IgD-negative memory B cell (primary cell): Measurements from ENCODE around the gene NALCN. TPM values are rescaled to one million over a fixed set of nuclear protein-coding genes. Genes with fewer than 3 reads are reported as not detected.
A peak's percentile ranks its signal among the peaks of the same experiment; 100 is the strongest.

Source experiments
- H3K27ac Mint-ChIP-seq, 3 donors: one replicate each; pipeline ENCODE4 v1.8.0; 2020 to 2022; ENCODE audit warnings: mild to moderate bottlenecking in 3 of 3, mixed read lengths in 3 of 3, moderate library complexity in 1 of 3
- H3K27me3 Mint-ChIP-seq: one replicate; pipeline ENCODE4 v1.8.0; 2021; ENCODE audit warnings: mixed read lengths
- H3K36me3 Mint-ChIP-seq: one replicate; pipeline ENCODE4 v1.8.0; 2020; ENCODE audit warnings: mild to moderate bottlenecking, mixed read lengths
- H3K4me1 Mint-ChIP-seq, 3 donors: one replicate each; pipeline ENCODE4 v1.8.0; 2020 to 2022; ENCODE audit warnings: mixed read lengths in 3 of 3, mild to moderate bottlenecking in 1 of 3
- H3K4me3 Mint-ChIP-seq, 4 donors: one replicate each; pipeline ENCODE4 v1.8.0; 2020 to 2022; ENCODE audit warnings: mild to moderate bottlenecking in 4 of 4, mixed read lengths in 4 of 4, moderate library complexity in 3 of 4
- H3K9me3 Mint-ChIP-seq, 3 donors: one replicate each; pipeline ENCODE4 v1.8.0; 2020 to 2021; ENCODE audit warnings: mixed read lengths in 3 of 3, mild to moderate bottlenecking in 1 of 3
- polyA plus RNA-seq: library from polyadenylated mRNA; unstranded; fragments of 300-500 nt; fragmentation: Illumina TruSeq; gene quantifications from one replicate; pipeline ENCODE4 v1.2.3, GENCODE V29; 2021

Gene NALCN
- polyA plus RNA-seq, 1 donor from 2014 or later, result not detected

GRCh38 chr13:101300531-101300930 lies 115.8 kb downstream of the NALCN start:
- Mint-ChIP-seq H3K4me1 (no peaks in the 10 kb centered on the region), H3K27me3 (no peaks in the 10 kb centered on the region), H3K9me3 (peaks cover 0 to 11% (median 3%) of the 10 kb centered on the region in 3 donors), H3K4me3 (no peak overlapping the region), H3K27ac (no peak overlapping the region), H3K36me3 (no peaks in the 10 kb centered on the region)

GRCh38 chr13:101298517-101298916 lies 117.8 kb downstream of the NALCN start:
- Mint-ChIP-seq H3K9me3 (peaks cover 2 to 23% (median 4%) of the 10 kb centered on the region in 3 donors), H3K4me3 (no peak overlapping the region), H3K27ac (no peak overlapping the region), H3K36me3 (no peaks in the 10 kb centered on the region), H3K27me3 (no peaks in the 10 kb centered on the region), H3K4me1 (no peaks in the 10 kb centered on the region)

GRCh38 chr13:101297794-101298193 lies 118.5 kb downstream of the NALCN start:
- H3K9me3 Mint-ChIP-seq, result peaks cover 2 to 25% (median 4%) of the 10 kb centered on the region in 3 donors
- no peak overlapping the region for H3K27ac Mint-ChIP-seq
- H3K4me1 Mint-ChIP-seq, result no peaks in the 10 kb centered on the region
- no peak overlapping the region for H3K4me3 Mint-ChIP-seq
- H3K27me3 Mint-ChIP-seq, result no peaks in the 10 kb centered on the region
- no peaks in the 10 kb centered on the region for H3K36me3 Mint-ChIP-seq

GRCh38 chr13:101292711-101293110 lies 123.6 kb downstream of the NALCN start:
- Mint-ChIP-seq H3K4me3 (no peak overlapping the region), H3K36me3 (no peaks in the 10 kb centered on the region), H3K4me1 (no peaks in the 10 kb centered on the region), H3K27ac (no peak overlapping the region), H3K27me3 (no peaks in the 10 kb centered on the region), H3K9me3 (peaks cover 2 to 23% (median 4%) of the 10 kb centered on the region in 3 donors)

GRCh38 chr13:101291646-101292515 lies 124.4 kb downstream of the NALCN start:
- peaks cover 2 to 23% (median 4%) of the 10 kb centered on the region in 3 donors for H3K9me3 Mint-ChIP-seq
- no peak overlapping the region for H3K4me3 Mint-ChIP-seq
- no peaks in the 10 kb centered on the region for H3K27me3 Mint-ChIP-seq
- H3K4me1 Mint-ChIP-seq, result no peaks in the 10 kb centered on the region
- H3K27ac Mint-ChIP-seq, result no peak overlapping the region
- H3K36me3 Mint-ChIP-seq, result no peaks in the 10 kb centered on the region

GRCh38 chr13:101291206-101291605 lies 125.1 kb downstream of the NALCN start:
- Mint-ChIP-seq H3K9me3 (peaks cover 2 to 21% (median 4%) of the 10 kb centered on the region in 3 donors), H3K27me3 (no peaks in the 10 kb centered on the region), H3K27ac (no peak overlapping the region), H3K4me1 (no peaks in the 10 kb centered on the region), H3K4me3 (no peak overlapping the region), H3K36me3 (no peaks in the 10 kb centered on the region)

- H3K36me3 Mint-ChIP-seq, result no peaks in the 10 kb centered on the region
- no peak overlapping the region for H3K4me3 Mint-ChIP-seq
- no peak overlapping the region for H3K27ac Mint-ChIP-seq
These were observed 126.5 kb downstream of the NALCN start for GRCh38 chr13:101289764-101290163.

GRCh38 chr13:101283782-101284181 lies 132.5 kb downstream of the NALCN start:
- no peaks in the 10 kb centered on the region for H3K27me3 Mint-ChIP-seq
- H3K27ac Mint-ChIP-seq, result no peak overlapping the region
- H3K4me1 Mint-ChIP-seq, result peaks cover 0 to 1% (median 0%) of the 10 kb centered on the region in 3 donors
- H3K9me3 Mint-ChIP-seq, result peaks cover 0 to 4% (median 4%) of the 10 kb centered on the region in 3 donors
- H3K4me3 Mint-ChIP-seq, result no peak overlapping the region
- H3K36me3 Mint-ChIP-seq, result no peaks in the 10 kb centered on the region

More at GRCh38 chr13:101289764-101290163, 126.5 kb downstream of the NALCN start:
- H3K9me3 Mint-ChIP-seq, result peaks cover 0 to 10% (median 2%) of the 10 kb centered on the region in 3 donors
- no peaks in the 10 kb centered on the region for H3K27me3 Mint-ChIP-seq
- H3K4me1 Mint-ChIP-seq, result no peaks in the 10 kb centered on the region

- no peak overlapping the region for H3K4me3 Mint-ChIP-seq
- H3K36me3 Mint-ChIP-seq, result no peaks in the 10 kb centered on the region
- no peaks in the 10 kb centered on the region for H3K4me1 Mint-ChIP-seq
- no peak overlapping the region for H3K27ac Mint-ChIP-seq
- no peaks in the 10 kb centered on the region for H3K9me3 Mint-ChIP-seq
- H3K27me3 Mint-ChIP-seq, result no peaks in the 10 kb centered on the region
These were observed 143.4 kb downstream of the NALCN start for GRCh38 chr13:101272886-101273285.

- H3K4me1 Mint-ChIP-seq, result no peaks in the 10 kb centered on the region
- no peaks in the 10 kb centered on the region for H3K27me3 Mint-ChIP-seq
- H3K9me3 Mint-ChIP-seq, result no peaks in the 10 kb centered on the region
- no peak overlapping the region for H3K27ac Mint-ChIP-seq
- H3K4me3 Mint-ChIP-seq, result no peak overlapping the region
- no peaks in the 10 kb centered on the region for H3K36me3 Mint-ChIP-seq
These were observed 144.5 kb downstream of the NALCN start for GRCh38 chr13:101271681-101272245.

GRCh38 chr13:101267656-101268055 lies 148.7 kb downstream of the NALCN start:
- H3K36me3 Mint-ChIP-seq, result no peaks in the 10 kb centered on the region
- peaks cover 0 to 3% (median 0%) of the 10 kb centered on the region in 3 donors for H3K9me3 Mint-ChIP-seq
- H3K27ac Mint-ChIP-seq, result no peak overlapping the region
- peaks cover under 1% of the 10 kb centered on the region for H3K27me3 Mint-ChIP-seq
- H3K4me1 Mint-ChIP-seq, result no peaks in the 10 kb centered on the region
- H3K4me3 Mint-ChIP-seq, result no peak overlapping the region

- H3K27me3 Mint-ChIP-seq, result peaks cover 1% of the 10 kb centered on the region
- H3K9me3 Mint-ChIP-seq, result peaks cover 0 to 3% (median 2%) of the 10 kb centered on the region in 3 donors
- H3K4me3 Mint-ChIP-seq, result no peak overlapping the region
- no peak overlapping the region for H3K27ac Mint-ChIP-seq
- H3K4me1 Mint-ChIP-seq, result no peaks in the 10 kb centered on the region
- no peaks in the 10 kb centered on the region for H3K36me3 Mint-ChIP-seq
These were observed 150.4 kb downstream of the NALCN start for GRCh38 chr13:101265934-101266333.

GRCh38 chr13:101264931-101265330 lies 151.4 kb downstream of the NALCN start:
- Mint-ChIP-seq H3K27me3 (peaks cover 1% of the 10 kb centered on the region), H3K9me3 (peaks cover 0 to 3% (median 3%) of the 10 kb centered on the region in 3 donors), H3K4me3 (no peak overlapping the region), H3K4me1 (no peaks in the 10 kb centered on the region), H3K36me3 (no peaks in the 10 kb centered on the region), H3K27ac (peak overlapping the region in 1 of 3 donors; percentile 48)

- no peak overlapping the region for H3K4me3 Mint-ChIP-seq
- H3K9me3 Mint-ChIP-seq, result peaks cover 0 to 5% (median 3%) of the 10 kb centered on the region in 3 donors
- H3K27ac Mint-ChIP-seq, result no peak overlapping the region
- peaks cover 1% of the 10 kb centered on the region for H3K27me3 Mint-ChIP-seq
- no peaks in the 10 kb centered on the region for H3K4me1 Mint-ChIP-seq
- no peaks in the 10 kb centered on the region for H3K36me3 Mint-ChIP-seq
These were observed 154.0 kb downstream of the NALCN start for GRCh38 chr13:101262306-101262705.

- Mint-ChIP-seq H3K27ac (no peak overlapping the region), H3K36me3 (no peaks in the 10 kb centered on the region)
These were observed 157.8 kb downstream of the NALCN start for GRCh38 chr13:101258509-101258908.

More at GRCh38 chr13:101258509-101258908, 157.8 kb downstream of the NALCN start:
- Mint-ChIP-seq H3K4me3 (no peak overlapping the region), H3K9me3 (peaks cover 5 to 12% (median 12%) of the 10 kb centered on the region in 3 donors), H3K27me3 (peaks cover 1% of the 10 kb centered on the region), H3K4me1 (no peaks in the 10 kb centered on the region)
